GM13976 (cell line): ENCODE measurements around the gene C16orf87.

Source experiments
- DNase-seq: peaks from one replicate; pipeline ENCODE4 v3.0.0; 2012; ENCODE audit warnings: low spot score
- CTCF ChIP-seq: IDR thresholded peaks from 2 replicates; pipeline ENCODE4 v1.5.1; 2012; ENCODE audit warnings: borderline replicate concordance, mild to moderate bottlenecking; ENCODE audit not compliant: insufficient read depth; ENCODE audit errors: extremely low read depth, missing control alignments, control extremely low read depth
- in situ Hi-C: fragments of 300-500 bp; cut with MboI; formaldehyde crosslinking; loops from one replicate; pipeline ENCODE4 v1.12.0; 2022; ENCODE audit warnings: low sequenced_read_pairs, mixed read lengths, inconsistent platforms; ENCODE audit not compliant: unreplicated experiment

C16orf87 gene

GRCh38 chr16:46751381-46751780, 79.6 kb downstream of the C16orf87 start:
- no peak for DNase-seq
- TF ChIP-seq CTCF, result no peak
- in situ Hi-C loops, result no loop called here

- in situ Hi-C loops, result no loop called here
- no peak for TF ChIP-seq CTCF
- peak; percentile 71 for DNase-seq
Measured at GRCh38 chr16:46748775-46749705, 81.9 kb downstream of the C16orf87 start.

- TF ChIP-seq CTCF, result no peak
- in situ Hi-C loops, result no loop called here
Measured at GRCh38 chr16:46747777-46748651, 83.0 kb downstream of the C16orf87 start, which contains the start of gene MYLK3. TSS of gene MYLK3 (minus strand) at chr16:46748344. CDS start at chr16:46748193, 151 bp downstream.

GRCh38 chr16:46746821-46747776, 83.9 kb downstream of the C16orf87 start:
- peak; percentile 16 for DNase-seq
- no peak for TF ChIP-seq CTCF
- in situ Hi-C loops, result no loop called here

More at GRCh38 chr16:46747777-46748651, 83.0 kb downstream of the C16orf87 start, which contains the start of gene MYLK3:
- DNase-seq, result no peak
